Cardiac septum (tissue), 1 donor: Measurements from ENCODE around the gene KCP. TPM values are rescaled to one million over a fixed set of nuclear protein-coding genes. Genes with fewer than 3 reads are reported as not detected.

Experiments used
- DNase-seq: peaks from one replicate; pipeline ENCODE4 v3.0.0-alpha.2; 2020; ENCODE audit warnings: low spot score
- intact Hi-C: fragments of 100-400 bp; cut with DNase I; formaldehyde crosslinking; loops from one replicate; pipeline ENCODE4 v1.14.0; 2022
- total RNA-seq: library from RNA; stranded (reverse); fragmentation: NEBNext Ultra II Directional; extraction: Animal tissue kit (Norgen Biotek cat#: 25700); gene quantifications from one replicate; pipeline ENCODE4 v1.2.1, GENCODE V29; 2021
- donor health status: DM: no; HTN: no; CAD: no.

KCP gene
- total RNA-seq, 1 donor from 2014 or later = 0.35 TPM

DNA sequence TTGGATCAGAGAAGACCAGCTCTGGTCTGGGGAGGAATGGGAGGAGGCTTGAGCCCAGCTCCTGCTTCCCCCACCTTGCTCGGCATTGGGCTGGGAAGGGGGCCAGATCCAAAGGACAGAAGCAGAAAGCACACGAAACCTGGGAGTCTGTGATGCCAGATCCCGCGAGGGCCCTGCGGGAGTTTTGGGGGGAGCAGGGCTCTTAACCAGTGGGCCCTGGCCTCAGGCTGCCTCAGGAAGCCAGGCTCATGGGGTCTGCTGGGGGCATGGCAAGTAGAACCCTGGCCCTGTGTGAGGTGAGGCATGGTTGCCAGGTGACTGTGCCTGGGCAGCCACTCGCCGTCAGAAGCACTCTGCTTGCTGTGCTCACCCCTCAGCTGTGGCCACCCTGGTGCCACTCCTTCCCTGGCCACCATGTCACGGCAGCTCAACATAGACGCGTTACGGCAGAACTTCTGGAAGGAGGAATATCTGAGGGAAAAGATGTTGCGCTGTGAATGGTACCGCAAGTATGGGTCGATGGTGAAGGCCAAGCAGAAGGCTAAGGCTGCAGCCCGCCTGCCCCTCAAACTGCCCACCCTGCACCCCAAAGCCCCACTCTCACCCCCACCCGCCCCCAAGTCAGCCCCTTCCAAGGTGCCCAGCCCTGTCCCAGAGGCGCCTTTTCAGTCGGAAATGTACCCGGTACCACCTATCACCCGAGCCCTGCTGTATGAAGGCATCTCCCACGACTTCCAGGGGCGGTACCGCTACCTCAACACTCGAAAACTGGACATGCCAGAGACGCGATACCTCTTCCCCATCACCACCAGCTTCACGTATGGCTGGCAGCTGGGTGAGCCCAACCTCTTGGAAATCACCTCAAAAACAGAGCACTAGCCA, 44.3 kb downstream of the KCP start:
- DNase-seq = no peak
- intact Hi-C loops = loop anchor here (5.0 kb wide), 1 partner anchor 129 kb away; the partner anchor contains the start of gene CALU

DNA sequence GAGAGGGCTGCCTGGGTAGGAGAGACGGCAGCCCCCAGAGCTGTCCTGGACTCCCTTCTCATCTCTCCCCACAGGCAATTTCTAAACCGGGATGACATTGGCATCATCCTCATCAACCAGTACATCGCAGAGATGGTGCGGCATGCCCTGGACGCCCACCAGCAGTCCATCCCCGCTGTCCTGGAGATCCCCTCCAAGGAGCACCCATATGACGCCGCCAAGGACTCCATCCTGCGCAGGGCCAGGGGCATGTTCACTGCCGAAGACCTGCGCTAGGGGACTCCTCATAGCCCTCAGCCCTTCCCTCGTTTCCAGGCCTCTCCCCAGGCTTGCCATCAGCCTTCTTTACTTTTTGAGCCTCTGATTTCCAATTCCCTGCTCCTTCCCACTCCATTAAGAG, 45.2 kb downstream of the KCP start:
- no peak for DNase-seq
- intact Hi-C loops = loop anchor here (5.0 kb wide), 1 partner anchor 128 kb away; the partner anchor contains the start of gene CALU

DNA sequence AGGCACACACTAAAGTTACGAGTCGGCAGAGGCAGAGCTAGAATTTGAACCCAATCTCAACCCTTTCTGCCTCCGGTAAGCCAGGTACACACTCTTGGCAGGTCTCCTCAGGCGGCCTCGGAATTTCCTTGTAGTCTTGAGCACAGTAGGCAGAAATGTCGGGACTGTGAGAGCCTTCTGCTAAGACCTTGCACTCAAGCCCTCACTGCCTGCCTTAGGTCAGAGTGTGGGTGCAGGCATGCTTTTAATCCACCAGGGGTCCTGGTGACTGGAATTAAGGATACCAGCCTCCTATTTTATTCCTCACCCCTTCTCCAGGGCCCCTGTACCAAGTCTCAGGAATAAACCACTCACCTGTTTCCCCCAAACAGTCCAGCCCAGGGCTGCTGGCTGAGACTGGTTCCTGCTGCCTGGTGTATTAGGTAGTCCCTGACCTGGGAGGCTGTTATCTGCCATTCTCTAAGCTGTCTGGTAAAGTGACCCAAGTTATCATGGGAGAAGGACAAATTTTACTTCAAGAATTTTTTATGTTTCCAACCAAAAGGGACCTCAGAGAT, 47.0 kb downstream of the KCP start:
- DNase-seq = no peak
- intact Hi-C loops = no loop called here

DNA sequence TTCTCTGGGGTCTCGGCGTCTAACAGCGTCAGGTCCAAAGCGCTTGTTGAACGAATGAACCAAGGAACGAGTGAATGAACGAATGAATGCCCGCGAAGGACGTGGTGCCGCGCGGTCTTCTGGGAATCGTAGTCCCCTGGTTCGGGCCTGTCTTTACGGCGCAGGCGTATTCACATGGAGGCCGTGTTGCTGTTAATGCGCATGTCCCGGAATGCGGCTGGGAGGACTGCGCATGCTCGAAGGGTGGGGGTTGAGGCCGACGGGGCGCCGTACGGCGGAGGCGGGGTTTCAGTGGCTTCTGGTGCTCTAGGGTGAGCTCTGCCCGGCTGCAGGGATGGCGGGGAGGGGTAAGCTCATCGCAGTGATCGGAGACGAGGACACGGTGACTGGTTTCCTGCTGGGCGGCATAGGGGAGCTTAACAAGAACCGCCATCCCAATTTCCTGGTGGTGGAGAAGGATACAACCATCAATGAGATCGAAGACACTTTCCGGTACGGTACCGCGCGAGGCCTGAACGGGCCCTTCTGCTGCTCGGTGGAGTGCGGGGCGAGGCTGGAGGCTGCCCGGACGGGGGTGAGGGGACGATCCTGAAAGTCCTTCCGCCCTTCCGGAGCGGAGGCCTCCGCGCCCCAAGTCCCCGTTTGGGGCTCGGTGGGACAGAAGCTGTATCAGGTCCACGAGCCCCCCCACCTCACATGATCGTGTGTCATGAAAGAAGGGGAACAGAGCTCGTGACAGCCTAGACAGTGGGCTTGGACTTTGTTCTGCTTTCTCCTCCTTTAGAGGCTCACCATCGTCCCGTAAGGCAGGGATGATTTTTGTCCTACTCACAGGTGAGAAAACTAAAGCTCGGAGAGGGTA, 47.7 kb downstream of the KCP start, which contains the start of gene ATP6V1F:
TSS of gene ATP6V1F (plus strand) at position 286 of the 862 bp plus-strand sequence. CDS start at position 335, 49 bp downstream.
- intact Hi-C loops = no loop called here
- DNase-seq = peak; percentile 99

DNA sequence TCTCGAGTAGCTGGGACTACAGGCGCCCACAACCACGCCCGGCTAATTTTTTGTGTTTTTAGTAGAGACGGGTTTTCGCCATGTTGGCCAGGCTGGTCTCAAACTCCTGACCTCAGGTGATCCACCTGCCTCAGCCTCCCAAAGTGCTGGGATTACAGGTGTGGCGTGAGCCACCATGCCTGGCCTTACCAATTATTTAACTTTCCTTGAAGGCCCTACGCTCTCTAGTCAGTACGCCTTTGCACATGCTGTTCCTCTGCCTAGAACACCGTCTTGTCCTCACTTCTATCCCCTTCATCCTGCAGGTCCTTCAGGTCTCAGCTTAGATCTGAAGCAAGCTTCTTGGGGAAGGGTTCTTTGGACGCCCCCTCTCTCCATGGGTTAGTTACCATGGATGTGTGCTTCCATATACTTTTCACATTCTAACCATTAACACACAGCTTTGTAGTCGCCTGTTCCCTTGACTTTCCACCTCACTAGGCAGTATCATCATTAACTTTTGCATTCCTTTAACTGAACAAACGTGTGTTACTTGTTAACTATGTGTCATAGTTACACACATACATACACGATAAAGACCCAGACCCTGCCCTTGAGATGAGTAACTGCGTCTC, 48.4 kb downstream of the KCP start:
- DNase-seq = no peak
- intact Hi-C loops = no loop called here

DNA sequence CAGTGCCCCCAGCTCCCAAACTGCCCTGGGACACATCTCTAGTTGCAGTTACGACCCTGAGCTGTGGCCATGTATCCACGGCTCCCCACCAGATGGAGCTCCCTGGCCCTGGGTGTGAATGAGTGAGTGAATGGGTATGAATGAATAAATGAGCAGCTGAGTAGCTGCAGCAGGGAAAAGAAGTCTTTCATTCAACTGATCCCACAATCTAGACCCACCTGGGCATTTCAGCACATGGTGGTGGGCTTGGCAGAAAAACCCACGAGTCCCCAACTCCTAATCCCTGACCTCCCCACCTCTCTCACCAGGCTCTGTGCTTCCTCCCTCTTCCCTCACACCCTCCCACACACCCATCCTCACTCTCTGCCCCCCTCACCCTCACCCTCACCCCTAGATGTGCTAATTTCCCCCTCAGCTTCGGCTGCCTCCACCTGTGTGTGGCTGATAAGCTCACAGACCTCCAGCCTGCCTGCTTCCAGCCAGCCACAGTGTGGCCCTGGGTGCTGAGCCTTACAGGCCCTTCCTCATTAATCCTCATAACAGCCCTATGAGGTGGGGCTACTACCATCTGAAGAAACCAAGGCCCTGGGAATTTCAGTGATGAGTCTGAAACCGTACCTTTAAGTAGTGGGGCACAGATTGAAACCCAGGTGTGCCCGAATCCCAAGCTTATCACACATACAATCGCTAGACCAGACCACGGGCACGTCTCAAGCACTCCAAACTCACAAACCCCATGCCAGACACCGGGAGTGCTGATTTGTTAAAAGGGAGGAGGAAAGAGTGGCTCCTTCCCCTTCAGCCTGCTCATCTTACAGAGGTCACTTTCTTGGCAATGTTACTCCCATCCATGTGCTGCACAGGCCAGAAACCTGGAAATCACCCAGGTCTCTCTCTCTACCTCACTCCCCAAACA, 50.1 kb downstream of the KCP start:
- intact Hi-C loops = no loop called here
- no peak for DNase-seq

DNA sequence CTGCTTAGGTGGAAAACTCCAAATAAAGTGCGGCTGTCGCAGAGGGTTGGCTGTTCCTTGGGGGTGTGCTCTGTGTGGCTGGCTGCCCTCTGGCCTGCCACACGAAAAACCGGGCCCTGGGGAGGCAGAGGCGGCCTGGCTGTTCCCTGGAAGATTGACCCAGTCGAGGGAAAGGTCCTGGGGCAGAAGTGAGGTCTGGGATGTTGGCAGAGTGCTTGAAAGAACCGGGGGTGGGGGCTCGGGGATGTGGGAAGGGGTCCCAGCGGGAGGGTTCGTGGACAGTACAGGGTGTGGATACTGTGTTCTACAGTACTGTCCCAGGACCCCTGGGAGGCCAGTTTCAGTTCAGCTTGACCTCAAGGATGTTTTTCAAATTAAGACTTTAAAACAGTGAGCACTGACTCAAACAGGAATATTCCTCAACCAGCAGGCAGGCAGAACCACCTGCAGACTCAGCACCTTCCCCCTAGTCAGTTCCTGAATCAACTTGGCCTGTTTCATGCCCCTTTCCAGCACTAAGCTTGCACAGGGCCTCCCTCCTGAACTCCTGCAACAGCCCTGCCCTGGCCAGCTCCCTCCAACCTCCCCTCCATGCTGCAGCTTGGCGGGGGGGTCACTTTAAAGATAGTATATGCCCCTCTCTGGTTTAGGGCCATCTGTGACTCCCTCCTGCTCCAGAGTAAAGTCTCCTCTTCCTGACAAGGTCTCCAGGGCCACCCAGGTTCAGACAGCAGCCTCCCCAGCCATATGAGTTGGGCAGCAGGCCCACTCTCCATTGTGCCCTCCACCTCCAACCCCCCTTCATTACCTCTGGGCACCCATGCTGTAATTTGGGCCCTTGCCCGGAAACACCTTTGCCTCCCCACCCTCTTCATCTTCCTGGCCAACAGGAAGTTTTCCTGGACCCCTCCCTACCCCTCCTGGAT, 51.0 kb downstream of the KCP start:
- DNase-seq = no peak
- intact Hi-C loops = no loop called here

DNA sequence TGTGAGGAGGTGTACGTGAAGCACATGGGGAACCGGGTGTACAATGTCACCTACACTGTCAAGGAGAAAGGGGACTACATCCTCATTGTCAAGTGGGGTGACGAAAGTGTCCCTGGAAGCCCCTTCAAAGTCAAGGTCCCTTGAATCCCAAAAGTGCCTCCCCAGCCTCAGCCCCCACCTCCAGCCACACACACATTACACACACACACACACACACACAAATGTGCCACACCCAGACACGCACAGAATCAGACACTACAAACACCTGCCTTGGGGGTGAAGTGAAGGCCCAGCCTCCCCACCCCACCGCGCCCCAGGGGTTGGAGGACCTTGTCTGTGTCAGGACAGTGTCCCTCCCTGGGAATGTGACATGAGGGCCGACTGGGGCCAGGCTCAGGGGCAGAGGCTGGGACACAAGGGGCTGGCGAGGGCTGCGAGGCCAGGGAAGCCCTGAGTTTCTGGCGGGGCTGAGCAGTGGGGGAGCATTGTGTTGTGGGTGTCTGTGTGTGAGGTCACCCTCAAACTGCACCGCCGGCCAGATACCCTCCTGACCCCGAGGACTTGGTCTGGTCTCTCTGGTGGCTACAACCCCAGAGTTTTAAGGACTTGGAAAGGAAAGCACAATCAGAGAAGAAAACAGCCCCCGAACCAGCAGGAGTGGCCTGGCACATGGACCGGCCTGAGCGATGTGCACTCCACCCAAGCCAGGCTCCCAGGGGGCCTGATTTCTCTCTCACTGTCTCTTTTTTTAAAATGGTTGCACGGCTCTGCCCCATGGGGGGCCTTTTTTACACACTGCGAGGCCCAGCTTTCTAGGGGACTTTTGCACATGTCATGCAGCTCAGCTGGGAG, 51.9 kb downstream of the KCP start:
- no peak for DNase-seq
- intact Hi-C loops = no loop called here

DNA sequence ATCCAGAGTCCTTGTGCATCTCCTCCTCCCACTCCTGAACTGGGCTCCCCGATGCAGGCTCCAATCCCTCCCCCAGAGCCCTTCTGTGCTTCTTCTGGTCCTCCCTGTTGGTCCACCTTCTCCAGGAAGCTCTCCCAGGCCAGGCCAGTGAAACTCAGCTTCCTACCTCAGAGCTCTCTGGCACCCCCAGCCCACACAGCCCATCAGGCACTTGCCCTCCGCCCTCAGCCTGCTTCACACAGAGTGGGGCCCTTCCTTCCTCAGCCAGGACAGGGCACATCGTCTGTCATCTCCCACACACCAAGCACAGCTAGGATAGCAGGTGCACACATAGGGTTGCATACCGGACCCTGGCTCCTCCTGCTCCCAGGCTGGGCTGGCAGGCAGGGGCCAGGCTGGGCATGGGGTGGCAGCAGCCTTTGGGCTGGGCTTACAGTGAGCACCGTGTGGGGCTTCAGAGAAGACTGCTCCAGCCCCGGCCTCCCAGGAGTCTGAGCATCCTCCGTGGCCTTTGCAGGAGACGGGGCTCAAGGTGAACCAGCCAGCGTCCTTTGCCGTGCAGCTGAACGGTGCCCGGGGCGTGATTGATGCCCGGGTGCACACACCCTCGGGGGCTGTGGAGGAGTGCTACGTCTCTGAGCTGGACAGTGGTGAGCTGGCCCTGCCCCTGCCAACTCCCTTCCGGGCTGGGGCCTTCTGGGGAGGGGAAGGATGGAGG, 54.3 kb downstream of the KCP start:
- DNase-seq = no peak
- intact Hi-C loops = no loop called here

DNA sequence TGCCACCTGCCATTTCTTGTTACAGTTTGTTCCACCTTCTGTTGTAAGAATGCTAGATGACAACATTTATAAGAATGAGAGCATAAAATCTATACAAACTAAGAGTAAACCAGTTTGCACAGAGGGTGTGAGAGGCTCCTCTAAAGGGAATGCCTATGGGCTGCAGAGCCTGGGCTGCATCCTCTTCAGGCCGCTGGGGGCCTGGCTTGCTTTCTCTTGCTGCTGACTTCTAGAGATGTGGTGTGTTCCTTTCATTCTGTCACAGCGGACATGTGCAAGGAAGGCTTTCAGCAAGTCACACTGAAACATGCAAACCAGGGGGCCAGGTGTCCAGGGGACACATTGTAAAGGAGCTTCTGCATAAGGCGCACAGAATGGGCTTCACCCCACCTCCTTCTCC, 55.0 kb downstream of the KCP start:
- intact Hi-C loops = no loop called here
- no peak for DNase-seq

DNA sequence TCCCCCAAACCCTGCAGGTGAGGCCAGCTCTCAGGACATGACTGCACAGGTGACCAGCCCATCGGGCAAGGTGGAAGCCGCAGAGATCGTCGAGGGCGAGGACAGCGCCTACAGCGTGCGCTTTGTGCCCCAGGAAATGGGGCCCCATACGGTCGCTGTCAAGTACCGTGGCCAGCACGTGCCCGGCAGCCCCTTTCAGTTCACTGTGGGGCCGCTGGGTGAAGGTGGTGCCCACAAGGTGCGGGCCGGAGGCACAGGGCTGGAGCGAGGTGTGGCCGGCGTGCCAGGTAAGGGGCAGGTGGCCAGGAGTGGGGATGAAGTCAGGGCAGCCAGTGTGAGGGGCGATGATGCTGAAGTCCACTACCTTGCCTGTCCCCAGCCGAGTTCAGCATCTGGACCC, 56.1 kb downstream of the KCP start:
- DNase-seq = no peak
- intact Hi-C loops = no loop called here

DNA sequence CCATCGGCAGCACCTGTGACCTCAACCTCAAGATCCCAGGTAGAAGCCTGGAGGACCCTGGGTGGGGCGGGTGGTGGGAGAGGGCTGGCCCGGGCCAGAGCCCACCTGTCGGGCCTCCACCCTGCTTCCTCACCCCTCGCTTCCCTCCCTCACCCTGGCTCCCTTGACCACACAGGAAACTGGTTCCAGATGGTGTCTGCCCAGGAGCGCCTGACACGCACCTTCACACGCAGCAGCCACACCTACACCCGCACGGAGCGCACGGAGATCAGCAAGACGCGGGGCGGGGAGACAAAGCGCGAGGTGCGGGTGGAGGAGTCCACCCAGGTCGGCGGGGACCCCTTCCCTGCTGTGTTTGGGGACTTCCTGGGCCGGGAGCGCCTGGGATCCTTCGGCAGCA, 56.7 kb downstream of the KCP start:
- intact Hi-C loops = no loop called here
- no peak for DNase-seq

DNA sequence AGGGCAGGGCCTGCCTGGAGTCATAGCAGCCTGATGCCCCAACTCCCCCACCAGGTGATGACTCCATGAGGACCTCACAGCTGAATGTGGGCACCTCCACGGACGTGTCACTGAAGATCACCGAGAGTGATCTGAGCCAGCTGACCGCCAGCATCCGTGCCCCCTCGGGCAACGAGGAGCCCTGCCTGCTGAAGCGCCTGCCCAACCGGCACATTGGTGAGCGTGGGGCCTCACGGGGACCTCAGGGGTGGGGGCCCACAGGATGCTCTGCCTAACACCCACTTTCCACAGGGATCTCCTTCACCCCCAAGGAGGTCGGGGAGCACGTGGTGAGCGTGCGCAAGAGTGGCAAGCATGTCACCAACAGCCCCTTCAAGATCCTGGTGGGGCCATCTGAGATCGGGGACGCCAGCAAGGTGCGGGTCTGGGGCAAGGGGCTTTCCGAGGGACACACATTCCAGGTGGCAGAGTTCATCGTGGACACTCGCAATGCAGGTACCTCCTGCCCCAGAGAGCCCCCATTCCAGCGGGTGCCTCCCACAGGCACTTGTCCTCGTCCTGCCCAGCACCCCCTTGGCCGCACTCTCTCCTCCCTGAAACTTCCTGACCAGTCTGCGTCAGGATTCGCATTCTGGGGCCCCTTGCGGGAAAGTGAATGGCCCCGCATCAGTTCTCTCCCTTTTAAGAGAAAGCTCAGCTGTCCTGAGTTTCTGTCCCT, 57.8 kb downstream of the KCP start:
- intact Hi-C loops = no loop called here
- no peak for DNase-seq

DNA sequence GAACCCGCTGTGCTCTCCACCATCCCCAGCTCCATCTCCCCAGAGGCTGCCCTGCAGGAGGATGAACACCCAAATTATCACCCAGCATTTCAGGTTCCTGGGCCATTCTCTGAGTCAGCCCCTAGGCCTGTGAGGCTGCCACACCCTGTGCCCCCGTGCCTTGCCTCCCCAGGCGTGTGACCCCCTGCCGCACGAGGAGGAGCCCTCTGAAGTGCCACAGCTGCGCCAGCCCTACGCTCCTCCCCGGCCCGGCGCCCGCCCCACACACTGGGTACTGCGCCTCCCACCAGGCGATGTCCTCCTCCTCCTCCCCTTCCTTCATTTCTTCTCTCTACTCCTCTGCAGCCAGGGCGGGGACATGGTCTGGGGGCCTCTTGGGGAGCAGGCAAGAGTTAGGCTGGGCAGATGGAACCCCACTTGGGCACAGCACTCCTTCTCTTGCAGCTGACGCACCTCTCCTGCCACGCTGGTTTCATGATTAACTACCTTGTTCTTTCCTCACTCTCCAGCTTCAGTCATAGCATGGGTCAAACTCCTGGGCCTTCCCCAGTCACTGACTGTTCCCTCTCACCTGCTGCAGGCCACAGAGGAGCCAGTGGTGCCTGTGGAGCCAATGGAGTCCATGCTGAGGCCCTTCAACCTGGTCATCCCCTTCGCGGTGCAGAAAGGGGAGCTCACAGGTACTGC, 60.6 kb downstream of the KCP start:
- intact Hi-C loops = no loop called here
- DNase-seq = no peak

DNA sequence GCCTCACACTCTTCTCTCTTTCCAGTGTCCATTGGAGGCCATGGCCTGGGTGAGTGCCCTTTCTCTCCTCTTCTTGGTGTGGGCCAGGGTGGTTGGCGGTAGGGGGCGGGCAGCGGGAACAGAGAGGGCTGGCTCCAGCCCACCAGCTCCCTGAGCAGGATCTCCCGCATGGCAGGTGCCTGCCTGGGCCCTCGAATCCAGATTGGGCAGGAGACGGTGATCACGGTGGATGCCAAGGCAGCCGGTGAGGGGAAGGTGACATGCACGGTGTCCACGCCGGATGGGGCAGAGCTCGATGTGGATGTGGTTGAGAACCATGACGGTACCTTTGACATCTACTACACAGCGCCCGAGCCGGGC, 61.4 kb downstream of the KCP start:
- no peak for DNase-seq
- intact Hi-C loops = no loop called here
